AG10803 (cell line): ENCODE measurements around the gene RNF213.

ENCODE experiments used
- DNase-seq: peaks from one replicate; pipeline ENCODE4 v3.0.0; 2010; ENCODE audit warnings: low read depth
- H3K4me3 ChIP-seq: 2 replicates; pipeline ENCODE4 v1.5.1; 2011; ENCODE audit warnings: mild to moderate bottlenecking, low read length, control low read depth
- CTCF ChIP-seq: conservative IDR thresholded peaks from 2 replicates; pipeline ENCODE4 v1.5.1; 2011; ENCODE audit warnings: mild to moderate bottlenecking, low read length, control low read depth, inconsistent platforms

RNF213 gene

DNA sequence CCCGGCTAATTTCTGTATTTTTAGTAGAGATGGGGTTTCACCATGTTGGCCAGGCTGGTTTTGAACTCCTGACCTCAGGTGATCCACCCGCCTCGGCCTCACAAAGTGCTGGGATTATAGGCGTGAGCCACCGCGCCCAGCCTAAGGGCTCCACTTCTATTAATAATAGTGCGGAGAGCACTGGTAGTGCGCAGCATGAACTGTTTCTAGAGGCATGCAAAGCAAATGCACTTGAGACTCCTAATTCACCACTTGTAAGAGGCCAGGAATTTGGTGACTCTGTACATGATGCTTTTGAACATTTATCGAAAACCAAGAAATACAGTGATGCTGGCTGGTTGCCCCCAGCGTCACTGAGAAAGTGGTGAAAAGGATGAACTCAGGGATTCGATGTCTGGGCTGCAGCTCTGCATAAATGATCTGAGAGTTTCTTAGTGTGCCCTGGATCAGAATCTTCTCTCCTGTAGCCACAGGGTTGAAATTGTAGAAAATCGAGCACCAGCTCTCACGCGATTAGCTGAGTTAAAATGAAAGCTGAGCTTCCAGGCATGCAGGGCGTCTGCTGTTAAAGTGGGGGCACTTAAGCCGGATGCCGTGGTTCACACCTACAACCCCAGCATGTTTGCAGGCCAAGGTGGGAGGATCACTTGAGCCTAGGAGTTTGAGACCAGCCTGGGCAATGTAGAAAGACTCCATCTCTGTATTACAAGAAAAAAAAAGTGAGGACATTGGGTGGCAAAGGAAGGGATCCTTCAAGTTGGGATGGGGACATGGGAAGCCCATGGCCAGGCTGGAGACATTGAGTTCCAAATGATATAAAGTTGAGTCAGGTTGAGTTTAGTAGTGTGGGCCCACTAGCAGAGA is 4.8 kb downstream of the RNF213 start:
- DNase-seq: no peak
- H3K4me3 ChIP-seq: no peak overlapping the region
- no peak for TF ChIP-seq CTCF

DNA sequence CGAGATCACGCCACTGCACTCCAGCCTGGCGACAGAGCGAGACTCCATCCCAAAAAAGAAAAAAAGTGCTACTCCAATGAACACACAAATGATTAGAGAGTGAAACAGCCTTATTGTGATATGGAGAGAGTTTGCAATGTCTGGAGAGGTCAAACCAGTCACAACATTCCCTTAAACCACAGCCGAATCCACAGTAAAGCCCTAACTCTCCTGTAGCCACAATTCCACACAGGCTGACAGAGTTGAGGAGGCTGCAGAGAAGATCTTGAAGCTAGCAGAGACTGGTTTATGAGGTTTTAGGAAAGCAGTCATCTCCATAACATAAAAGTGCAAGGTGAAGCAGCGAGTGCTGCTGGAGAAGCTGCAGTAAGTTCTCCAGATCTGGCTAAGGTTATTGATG is 6.7 kb downstream of the RNF213 start:
- H3K4me3 ChIP-seq: no peak overlapping the region
- no peak for TF ChIP-seq CTCF

GRCh38 chr17:80268427-80268826 is 7.8 kb downstream of the RNF213 start:
- DNase-seq: no peak
- H3K4me3 ChIP-seq: no peak overlapping the region
- TF ChIP-seq CTCF: no peak

More for the DNA sequence above, 6.7 kb downstream of the RNF213 start:
- no peak for DNase-seq

GRCh38 chr17:80269405-80269807 is 8.8 kb downstream of the RNF213 start:
- H3K4me3 ChIP-seq: no peak overlapping the region
- no peak for TF ChIP-seq CTCF

DNA sequence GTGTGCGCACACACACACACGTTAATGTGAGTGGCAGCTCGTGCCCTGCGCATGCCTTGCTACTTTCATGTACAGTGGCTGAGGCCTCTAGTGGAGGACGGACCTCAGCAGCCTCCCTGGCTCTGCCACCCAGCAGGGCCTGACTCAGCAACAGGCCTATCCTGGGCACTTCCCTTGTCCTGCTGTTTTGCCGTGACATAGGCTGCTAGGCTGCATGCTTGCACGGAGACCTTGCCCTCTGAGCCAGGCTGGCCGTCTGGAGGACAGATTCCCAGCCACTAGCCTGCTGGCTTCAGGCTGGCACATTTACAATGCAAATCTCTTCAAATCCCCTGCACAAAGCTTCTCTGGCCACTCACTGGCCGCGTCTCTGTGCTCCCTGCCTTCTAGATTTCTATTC is 9.5 kb downstream of the RNF213 start:
- H3K4me3 ChIP-seq: no peak overlapping the region
- no peak for DNase-seq
- TF ChIP-seq CTCF: no peak

More at GRCh38 chr17:80269405-80269807, 8.8 kb downstream of the RNF213 start:
- no peak for DNase-seq

DNA sequence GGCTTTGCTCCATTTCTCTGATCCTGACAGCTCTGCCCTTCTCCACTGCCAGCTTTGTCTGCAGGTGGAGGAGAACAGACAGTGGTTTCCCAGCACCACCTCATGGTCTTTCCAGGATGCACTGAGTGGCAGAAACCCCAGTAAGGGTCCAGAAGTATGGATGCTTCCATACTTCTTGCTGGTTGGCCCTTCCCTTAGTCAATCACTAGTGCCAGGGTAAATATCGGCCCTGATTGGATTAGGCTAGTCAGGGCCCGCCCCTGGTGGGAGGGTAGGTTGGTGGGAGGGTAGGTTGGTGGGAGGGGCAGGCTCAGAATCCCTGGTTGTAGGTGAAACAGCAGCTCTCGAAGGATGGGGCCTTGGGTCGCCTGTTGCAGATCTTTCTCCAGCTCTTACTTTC is 10.2 kb downstream of the RNF213 start:
- no peak overlapping the region for H3K4me3 ChIP-seq
- DNase-seq: no peak
- no peak for TF ChIP-seq CTCF

- DNase-seq: no peak
- no peak for TF ChIP-seq CTCF
- no peak overlapping the region for H3K4me3 ChIP-seq
Observed at GRCh38 chr17:80272366-80272765, 11.7 kb downstream of the RNF213 start.
